A673 (cell line): ENCODE measurements around the gene IPP. TPM values are rescaled to one million over a fixed set of nuclear protein-coding genes. Genes with fewer than 3 reads are reported as not detected.
"Not testable (repeated sequence)": the region's sequence is repeated elsewhere in the genome, so short reads cannot be mapped to it uniquely, and the experiment has no call there.

ENCODE experiments used
- BruUV-seq: library from RNA; stranded (reverse); fragments of 400-500 nt; replicated peaks from 2 replicates; lab custom pipeline; 2021; lab: Mats Ljungman, UMichigan
- CTCF ChIA-PET: fragments of 300-600 bp; sonication (Branson Sonifier 250); formaldehyde crosslinking; loops from one replicate; lab custom pipeline; 2022; ENCODE audit warnings: antibody characterized with exemption; lab: Charles Lee
- POLR2A ChIA-PET: fragments of 300-600 bp; sonication (Branson Sonifier 250); formaldehyde crosslinking; loops from one replicate; lab custom pipeline; 2022; ENCODE audit warnings: antibody characterized with exemption; ENCODE audit not compliant: low non-redundant PET; lab: Charles Lee
- DNase-seq: peaks from one replicate; pipeline ENCODE4 v3.0.0-alpha.2; 2015; ENCODE audit warnings: low spot score
- H3K27ac ChIP-seq: fragments of 200-600 bp; sonication (generic); 2 replicates; pipeline ENCODE4 v1.5.1; 2016; ENCODE audit warnings: mixed run types, low read depth, mild to moderate bottlenecking, mixed read lengths, antibody characterized with exemption, low read length; ENCODE audit not compliant: poor library complexity, severe bottlenecking
- H3K27me3 ChIP-seq: fragments of 200-600 bp; sonication (generic); replicated peaks from 2 replicates; pipeline ENCODE4 v1.6.1; 2017; ENCODE audit warnings: mixed run types, low read depth, mild to moderate bottlenecking, mixed read lengths, antibody characterized with exemption, low read length; ENCODE audit not compliant: insufficient read depth, poor library complexity
- H3K36me3 ChIP-seq: fragments of 200-600 bp; sonication (generic); 2 replicates; pipeline ENCODE4 v1.6.1; 2016; ENCODE audit warnings: mixed run types, mild to moderate bottlenecking, mixed read lengths, antibody characterized with exemption, low read length; ENCODE audit not compliant: insufficient read depth, poor library complexity, severe bottlenecking
- H3K4me1 ChIP-seq: fragments of 200-600 bp; sonication (generic); 2 replicates; pipeline ENCODE4 v1.6.1; 2017; ENCODE audit warnings: mixed run types, mild to moderate bottlenecking, mixed read lengths, antibody characterized with exemption, low read length; ENCODE audit not compliant: insufficient read depth, poor library complexity, severe bottlenecking
- H3K4me3 ChIP-seq: fragments of 200-600 bp; sonication (generic); 2 replicates; pipeline ENCODE4 v1.5.1; 2016; ENCODE audit warnings: low read depth, mixed run types, mild to moderate bottlenecking, mixed read lengths, low read length; ENCODE audit not compliant: poor library complexity, severe bottlenecking
- H3K9me3 ChIP-seq: fragments of 200-600 bp; sonication (generic); 2 replicates; pipeline ENCODE4 v1.6.1; 2016; ENCODE audit warnings: mixed run types, low read depth, mild to moderate bottlenecking, mixed read lengths, antibody characterized with exemption, low read length; ENCODE audit not compliant: poor library complexity, severe bottlenecking
- CTCF ChIP-seq: fragments of 300-800, 200-600 bp; sonication (generic); conservative IDR thresholded peaks from 2 replicates; pipeline ENCODE4 v1.5.1; 2017; ENCODE audit warnings: low read depth, mild to moderate bottlenecking, antibody characterized with exemption, low read length, moderate library complexity, mixed read lengths
- EZH2 ChIP-seq: fragments of 200-600 bp; sonication (generic); IDR thresholded peaks from 2 replicates; pipeline ENCODE4 v1.6.1; 2017; ENCODE audit warnings: borderline replicate concordance, low read depth, mild to moderate bottlenecking, mixed read lengths, antibody characterized with exemption, low read length; ENCODE audit not compliant: poor library complexity, severe bottlenecking
- intact Hi-C: fragments of 100-400 bp; cut with micrococcal nuclease; formaldehyde crosslinking; loops from one replicate; pipeline ENCODE4 v1.10.0; 2022; ENCODE audit not compliant: unreplicated experiment
- total RNA-seq: library from RNA; stranded (reverse); gene quantifications from 2 replicates; pipeline ENCODE4 v1.2.3, GENCODE V29; 2021

IPP gene
- total RNA-seq, 1 experiment from 2014 or later: 15.7 TPM

GRCh38 chr1:45730780-45731319, 19.6 kb downstream of the IPP start:
- no peak overlapping the region for H3K27ac ChIP-seq
- no peaks in the 10 kb centered on the region for H3K36me3 ChIP-seq
- H3K4me1 ChIP-seq: no peaks in the 10 kb centered on the region
- ChIA-PET CTCF (no interaction called here), POLR2A (no interaction called here)
- H3K9me3 ChIP-seq: no peaks in the 10 kb centered on the region
- intact Hi-C loops: no loop called here
- DNase-seq: no peak
- H3K4me3 ChIP-seq: no peak overlapping the region
- H3K27me3 ChIP-seq: no peaks in the 10 kb centered on the region
- BruUV-seq: no TSS peak
- no peak for TF ChIP-seq CTCF
- no peak for TF ChIP-seq EZH2

- Histone ChIP-seq H3K4me3 (no peak overlapping the region), H3K27me3 (no peaks in the 10 kb centered on the region), H3K27ac (no peak overlapping the region), H3K4me1 (no peaks in the 10 kb centered on the region), H3K9me3 (no peaks in the 10 kb centered on the region), H3K36me3 (no peaks in the 10 kb centered on the region)
- intact Hi-C loops: no loop called here
- BruUV-seq: no TSS peak
- no peak for DNase-seq
- TF ChIP-seq CTCF: no peak
- TF ChIP-seq EZH2: no peak
- CTCF ChIA-PET: no interaction called here
- POLR2A ChIA-PET: interaction anchor here (0.5 kb wide), 1 partner anchor 529 kb away, joined by 7 read pairs; no protein-coding TSS in a partner anchor
Observed at GRCh38 chr1:45730075-45730779, 20.2 kb downstream of the IPP start.

- H3K4me3 ChIP-seq, CTCF ChIA-PET, POLR2A ChIA-PET, H3K36me3 ChIP-seq, DNase-seq, H3K27ac ChIP-seq, H3K4me1 ChIP-seq, intact Hi-C loops, H3K27me3 ChIP-seq, H3K9me3 ChIP-seq, BruUV-seq: not testable (repeated sequence)
Observed at GRCh38 chr1:45726007-45726406, 24.4 kb downstream of the IPP start.
